ENCODE results near the gene CLRN2. TPM values are rescaled to one million over a fixed set of nuclear protein-coding genes. Genes with fewer than 3 reads are reported as not detected.

Gene CLRN2, protein sequence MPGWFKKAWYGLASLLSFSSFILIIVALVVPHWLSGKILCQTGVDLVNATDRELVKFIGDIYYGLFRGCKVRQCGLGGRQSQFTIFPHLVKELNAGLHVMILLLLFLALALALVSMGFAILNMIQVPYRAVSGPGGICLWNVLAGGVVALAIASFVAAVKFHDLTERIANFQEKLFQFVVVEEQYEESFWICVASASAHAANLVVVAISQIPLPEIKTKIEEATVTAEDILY
- total RNA-seq: not detected in 2 replicates

DNA sequence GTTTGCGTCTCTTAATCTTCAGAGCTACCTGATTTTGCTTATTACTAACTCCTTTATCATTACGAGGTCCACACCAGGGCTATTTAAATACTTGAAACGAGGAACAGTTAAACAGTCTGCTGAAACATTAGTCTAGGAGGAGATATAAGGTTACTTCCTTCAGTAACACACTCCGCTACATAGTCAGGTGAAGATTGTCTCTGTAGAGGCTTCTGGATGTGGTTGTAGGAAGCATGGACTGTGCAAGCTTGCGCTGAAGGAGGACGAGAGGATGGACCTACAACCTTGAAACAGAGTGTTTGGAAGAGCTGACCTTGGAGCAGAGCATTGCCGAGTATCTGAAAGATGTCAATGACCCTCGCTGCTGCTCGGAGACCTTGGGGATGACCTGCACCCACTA, at the start of gene CLRN2:
CLRN2 (plus strand) TSS at position 301 of the 400 bp plus-strand sequence. CDS start 102 bp downstream, outside the sequence.

DNA sequence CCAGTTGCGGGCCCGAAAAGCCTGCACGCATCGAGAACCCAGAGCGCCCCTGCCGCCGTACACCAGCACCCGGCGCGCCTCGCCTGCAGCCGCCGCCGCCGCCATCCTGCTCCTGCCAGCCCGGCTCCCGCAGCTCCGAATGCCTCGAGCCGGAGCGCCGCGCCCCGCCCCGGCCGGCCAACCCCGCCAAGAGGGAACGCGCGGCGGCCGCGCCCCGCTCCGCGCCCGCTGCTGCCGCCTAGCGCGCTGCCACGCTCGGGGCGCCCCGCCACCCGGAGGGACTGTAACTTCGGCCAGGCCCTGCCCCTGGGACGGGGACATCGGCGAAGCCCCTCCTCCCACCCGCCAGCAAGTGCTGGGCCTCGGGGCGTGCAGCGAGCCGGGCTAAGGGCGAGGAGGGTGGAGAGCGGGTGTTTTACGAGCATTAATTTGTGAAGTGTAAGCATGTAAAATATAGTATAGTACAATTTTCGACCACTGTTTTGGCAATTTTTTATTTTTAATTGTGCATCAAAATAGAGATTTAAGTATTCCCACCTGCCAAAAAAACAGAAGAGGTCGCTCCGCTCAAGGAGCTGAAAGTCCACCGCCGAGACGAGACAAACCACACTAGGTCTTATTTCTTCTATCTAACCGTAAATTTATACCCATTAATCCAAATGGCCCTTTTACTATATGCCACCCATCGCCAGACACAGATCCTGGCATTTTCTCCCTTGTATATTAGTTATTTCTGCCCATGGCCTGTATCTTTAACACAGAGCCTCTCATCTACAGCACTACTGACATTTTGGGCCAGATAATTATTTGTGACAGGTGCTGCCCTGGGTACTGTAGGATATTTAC, 2.8 kb upstream of the CLRN2 start, which contains the start of gene QDPR:
QDPR (minus strand) TSS at position 141 of the 846 bp plus-strand sequence; CDS start at position 105, 36 bp downstream.

Other genes starting within 250 kb of the CLRN2 start
- 11.1 and 24.4 TPM in 2 replicates for gene QDPR, start 3.1 kb upstream of the CLRN2 start, total RNA-seq
- 39.0 and 63.9 TPM in 2 replicates for gene LAP3, start 62.0 kb downstream of the CLRN2 start, total RNA-seq
- 8.9 and 9.6 TPM in 2 replicates for gene MED28, start 99.5 kb downstream of the CLRN2 start, total RNA-seq